Esophagus muscularis mucosa (tissue), 4 donors: ENCODE data around the gene LY6G6D. TPM values are rescaled to one million over a fixed set of nuclear protein-coding genes. Genes with fewer than 3 reads are reported as not detected.

ENCODE experiments used
- DNase-seq: peaks from one replicate; pipeline ENCODE4 v3.0.0-alpha.2; 2017; ENCODE audit errors: extremely low spot score
- H3K27ac ChIP-seq, 4 donors: fragments of 200-600 bp; sonication (generic); replicated peaks in 1 of 4; 1 replicate in 3 of 4; 2 replicates in 1 of 4; pipeline ENCODE4 v1.5.1; 2016 to 2019; ENCODE audit warnings: mild to moderate bottlenecking in 1 of 4
- H3K27me3 ChIP-seq, 4 donors: fragments of 200-600 bp; sonication (generic); one replicate each; pipeline versions ENCODE4 v1.5.1 to v1.6.0; 2016 to 2019
- H3K36me3 ChIP-seq, 4 donors: fragments of 200-600 bp; sonication (generic); one replicate each; pipeline ENCODE4 v1.5.1; 2016 to 2019
- H3K4me1 ChIP-seq, 4 donors: fragments of 200-600 bp; sonication (generic); one replicate each; pipeline ENCODE4 v1.5.1; 2016 to 2019
- H3K4me3 ChIP-seq, 4 donors: fragments of 200-600 bp; sonication (generic); 1 replicate in 2 of 4; 2 replicates in 2 of 4; pipeline ENCODE4 v1.5.1; 2016 to 2019; ENCODE audit warnings: mild to moderate bottlenecking in 4 of 4, moderate library complexity in 1 of 4
- H3K9me3 ChIP-seq, 4 donors: fragments of 200-600 bp; sonication (generic); 1 replicate in 3 of 4; 2 replicates in 1 of 4; pipeline ENCODE4 v1.5.1; 2016 to 2019
- CTCF ChIP-seq, 3 experiments: fragments of 200-600 bp in 2 of 3; fragments of 450-650 bp in 1 of 3; sonication (generic) in 2 of 3; IDR thresholded peaks; one replicate each; pipeline ENCODE4 v1.5.1; 2017 to 2019; ENCODE audit warnings: antibody characterized with exemption in 3 of 3, mild to moderate bottlenecking in 2 of 3, moderate library complexity in 1 of 3
- EP300 ChIP-seq: sonication (generic); formaldehyde crosslinking; IDR thresholded peaks from one replicate; pipeline ENCODE4 v1.6.1; 2017; ENCODE audit warnings: antibody characterized with exemption
- POLR2A ChIP-seq: fragments of 450-650 bp; IDR thresholded peaks from one replicate; pipeline ENCODE4 v1.6.1; 2017; ENCODE audit warnings: antibody characterized with exemption, moderate library complexity, mild to moderate bottlenecking, low read depth
- POLR2AphosphoS5 ChIP-seq, 2 donors: sonication (generic); formaldehyde crosslinking; IDR thresholded peaks; one replicate each; pipeline ENCODE4 v1.6.1; 2017; ENCODE audit warnings: antibody characterized with exemption in 2 of 2
- WGBS: methylation state at CpG from one replicate; pipeline ENCODE4 v1.1.5; 2018; 5-methylcytosine and 5-hydroxymethylcytosine counted together
- intact Hi-C: fragments of 100-400 bp; cut with DNase I; formaldehyde crosslinking; loops from one replicate; pipeline ENCODE4 v1.15.1; 2023
- total RNA-seq, 4 donors: library from RNA; depleted of rRNA; stranded (reverse); fragments of >200 nt; gene quantifications; one replicate each; pipeline versions ENCODE4 v1.1.0 to v1.2.1, GENCODE V29; 2016

The LY6G6D gene
- total RNA-seq, 4 donors from 2014 or later: not detected

- H3K4me3 ChIP-seq: no peak overlapping the region
- no peak for TF ChIP-seq POLR2A
- no peak for TF ChIP-seq POLR2AphosphoS5 (IDR thresholded peaks at IDR 0.05)
- no peak for TF ChIP-seq EP300
- TF ChIP-seq CTCF (IDR thresholded peaks at IDR 0.05): no peak
- H3K9me3 ChIP-seq: no peaks in the 10 kb centered on the region
- WGBS: 77% methylated on average over 4 of the region's 4 CpGs
- H3K36me3 ChIP-seq: peaks cover 10 to 28% (median 26%) of the 10 kb centered on the region in 4 donors
- H3K27me3 ChIP-seq: no peaks in the 10 kb centered on the region
- no peak for DNase-seq
- intact Hi-C loops: no loop called here
- H3K27ac ChIP-seq: no peak overlapping the region
- H3K4me1 ChIP-seq: peaks cover 12 to 16% (median 14%) of the 10 kb centered on the region in 4 donors
Observed at GRCh38 chr6:31676322-31676903, 38.7 kb upstream of the LY6G6D start.

GRCh38 chr6:31676904-31677303 is 38.2 kb upstream of the LY6G6D start:
- no peak for DNase-seq
- intact Hi-C loops: no loop called here
- no peak overlapping the region for H3K27ac ChIP-seq
- TF ChIP-seq EP300 (no peak), POLR2AphosphoS5 (IDR thresholded peaks at IDR 0.05) (no peak), CTCF (IDR thresholded peaks at IDR 0.05) (no peak), POLR2A (no peak)
- H3K9me3 ChIP-seq: no peaks in the 10 kb centered on the region
- peaks cover 12 to 21% (median 19%) of the 10 kb centered on the region in 4 donors for H3K4me1 ChIP-seq
- no peak overlapping the region for H3K4me3 ChIP-seq
- 64% methylated on average over 6 of the region's 6 CpGs for WGBS
- H3K27me3 ChIP-seq: no peaks in the 10 kb centered on the region
- peaks cover 5 to 23% (median 21%) of the 10 kb centered on the region in 4 donors for H3K36me3 ChIP-seq

GRCh38 chr6:31677955-31678354 is 37.2 kb upstream of the LY6G6D start:
- Histone ChIP-seq H3K4me1 (peaks cover 12 to 27% (median 22%) of the 10 kb centered on the region in 4 donors), H3K36me3 (peaks cover 0 to 13% (median 11%) of the 10 kb centered on the region in 4 donors), H3K27ac (no peak overlapping the region), H3K27me3 (no peaks in the 10 kb centered on the region), H3K9me3 (no peaks in the 10 kb centered on the region), H3K4me3 (no peak overlapping the region)
- WGBS: 78% methylated on average over 8 of the region's 8 CpGs
- TF ChIP-seq POLR2AphosphoS5 (IDR thresholded peaks at IDR 0.05) (no peak), CTCF (IDR thresholded peaks at IDR 0.05) (no peak), POLR2A (no peak), EP300 (no peak)
- no peak for DNase-seq
- intact Hi-C loops: no loop called here

GRCh38 chr6:31680226-31681134 is 34.7 kb upstream of the LY6G6D start, which contains the start of gene LY6G5C:
Gene LY6G5C, minus strand, starts transcription at chr6:31681067. Its CDS starts 694 bp downstream, at chr6:31680373.
- WGBS: 11% methylated on average over 17 of the region's 17 CpGs
- intact Hi-C loops: loop anchor here (2.0 to 10.0 kb wide), 3 partner anchors 88 to 184 kb away; partner anchors contain the start of gene NEU1
- no peaks in the 10 kb centered on the region for H3K9me3 ChIP-seq
- TF ChIP-seq EP300: no peak
- peak; percentile 50 to 67 for TF ChIP-seq POLR2AphosphoS5 (IDR thresholded peaks at IDR 0.05)
- TF ChIP-seq CTCF (IDR thresholded peaks at IDR 0.05): peak; percentile 70 to 91 (median 77)
- H3K4me3 ChIP-seq: peak within 1 kb of the TSS; percentile 52 to 65 (median 58)
- peak; percentile 96 for DNase-seq
- H3K36me3 ChIP-seq: peaks cover 0 to 14% (median 1%) of the 10 kb centered on the region in 4 donors
- peak within 1 kb of the TSS; percentile 68 to 84 (median 80) for H3K27ac ChIP-seq
- H3K27me3 ChIP-seq: no peaks in the 10 kb centered on the region
- peaks cover 12 to 33% (median 30%) of the 10 kb centered on the region in 4 donors for H3K4me1 ChIP-seq
